NCI-H1105 treated with DMSO at 0.1 percent for 48 hours (cell line): ENCODE results near the gene RTEL1.

ENCODE experiments used
- DNase-seq: peaks from one replicate; lab custom pipeline; 2025; lab: John Stamatoyannopoulos, UW

RTEL1 gene

DNA sequence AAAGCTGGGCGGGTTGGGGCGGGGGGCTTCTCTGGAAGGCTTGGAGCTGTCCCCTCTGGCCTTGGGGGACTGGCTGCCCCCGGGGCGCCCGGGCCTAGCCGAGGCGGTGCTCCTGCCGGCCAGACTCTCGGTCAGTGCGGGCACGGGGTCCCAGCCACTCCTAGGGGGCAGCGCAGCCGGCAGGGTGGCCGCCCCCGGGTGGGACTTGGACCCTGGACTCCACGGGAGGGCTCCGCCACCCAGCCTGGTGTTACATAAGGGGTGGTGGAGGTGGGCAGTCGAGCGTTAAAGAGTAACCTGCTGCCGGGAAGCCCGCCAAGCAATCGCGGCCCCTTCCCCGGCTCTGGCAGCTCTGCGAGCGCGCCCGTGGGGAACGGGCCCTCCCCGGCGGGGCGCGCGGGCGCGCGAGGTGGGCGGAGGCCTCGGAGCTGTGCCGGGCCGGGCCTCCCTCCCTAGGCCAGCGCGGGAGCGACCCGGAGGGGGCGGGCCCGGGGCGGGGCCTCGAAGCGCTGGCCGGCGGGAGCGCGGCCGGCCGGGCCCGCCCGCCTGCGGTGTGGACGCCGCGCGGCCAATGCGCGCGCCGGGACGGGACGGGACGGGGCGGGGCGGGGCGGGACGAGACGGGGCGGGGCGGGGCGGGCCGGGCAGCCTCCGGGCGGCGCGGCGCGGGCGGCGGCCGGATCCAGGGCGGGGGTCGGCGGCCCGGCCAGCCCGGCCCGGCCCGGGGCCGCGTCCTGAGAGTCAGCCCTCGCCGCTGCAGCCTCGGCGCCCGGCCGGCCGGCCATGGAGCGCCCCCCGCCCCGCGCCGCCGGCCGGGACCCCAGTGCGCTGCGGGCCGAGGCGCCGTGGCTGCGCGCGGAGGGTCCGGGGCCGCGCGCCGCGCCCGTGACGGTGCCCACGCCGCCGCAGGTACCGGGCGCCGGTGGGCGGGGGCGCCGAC, 81.3 kb downstream of the RTEL1 start, which contains the start of gene SLC2A4RG:
SLC2A4RG (plus strand) TSS at position 647 of the 940 bp plus-strand sequence; CDS start at position 784, 137 bp downstream.
- DNase-seq, result peak; percentile 46

DNA sequence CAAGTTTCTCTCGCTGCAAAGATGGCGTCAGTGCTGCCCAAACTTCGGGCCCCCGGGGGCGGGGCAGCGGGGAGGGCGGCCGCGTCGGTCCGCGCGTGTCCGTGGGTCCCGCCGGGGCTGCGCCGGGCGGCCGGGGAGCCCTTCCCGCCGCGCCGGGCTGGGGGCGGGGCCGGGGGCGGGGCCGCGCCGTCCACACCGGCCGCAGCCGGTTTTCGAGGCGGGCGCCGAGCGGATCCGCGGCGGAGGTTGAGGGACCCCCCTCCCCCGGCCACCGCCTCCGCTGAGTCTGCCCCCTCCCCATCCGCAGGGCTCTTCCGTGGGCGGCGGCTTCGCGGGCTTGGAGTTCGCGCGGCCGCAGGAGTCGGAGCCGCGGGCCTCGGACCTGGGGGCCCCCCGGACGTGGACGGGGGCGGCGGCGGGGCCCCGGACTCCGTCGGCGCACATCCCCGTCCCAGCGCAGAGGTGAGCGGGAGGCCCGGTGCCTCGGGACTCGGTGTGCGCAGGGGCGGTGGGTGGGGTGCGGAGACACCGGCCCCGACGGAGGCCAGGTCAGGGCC, 82.0 kb downstream of the RTEL1 start:
- no peak for DNase-seq

DNA sequence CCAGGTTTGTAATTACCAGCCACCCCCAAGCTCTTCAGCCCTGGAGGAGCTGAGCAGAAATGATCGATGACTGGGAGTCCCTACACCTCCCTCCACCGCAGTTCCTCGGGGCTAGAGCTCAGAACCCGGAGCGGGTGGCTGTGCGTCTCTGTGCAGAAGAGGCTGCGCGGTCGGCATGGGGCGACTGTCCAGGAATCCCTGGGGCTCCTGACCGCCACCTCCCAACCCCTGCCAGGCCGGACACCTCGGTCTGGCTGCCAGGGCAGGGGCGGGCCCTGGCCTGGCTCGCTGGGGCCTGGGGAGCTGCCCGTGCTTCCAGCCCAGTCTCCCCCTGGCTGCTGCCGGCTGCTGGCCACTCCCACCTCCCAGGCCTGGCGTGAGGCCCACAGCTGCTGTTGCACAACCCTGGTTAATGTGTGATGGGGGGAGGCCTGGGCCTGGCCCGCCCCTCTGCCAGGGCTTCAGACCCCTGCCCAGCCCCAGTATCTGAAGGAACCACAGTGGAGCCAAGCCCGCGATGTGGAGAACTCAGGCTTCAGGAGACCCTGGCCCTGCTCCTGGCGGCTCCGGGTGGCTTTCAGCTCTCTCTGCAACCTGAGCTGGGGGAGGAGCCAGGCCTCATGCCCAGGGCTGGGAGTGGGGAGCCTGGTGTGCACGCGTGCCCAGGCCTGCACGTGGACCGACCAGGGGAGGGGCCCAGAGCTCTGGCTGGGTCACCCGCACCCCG, 82.7 kb downstream of the RTEL1 start:
- peak; percentile 69 for DNase-seq

DNA sequence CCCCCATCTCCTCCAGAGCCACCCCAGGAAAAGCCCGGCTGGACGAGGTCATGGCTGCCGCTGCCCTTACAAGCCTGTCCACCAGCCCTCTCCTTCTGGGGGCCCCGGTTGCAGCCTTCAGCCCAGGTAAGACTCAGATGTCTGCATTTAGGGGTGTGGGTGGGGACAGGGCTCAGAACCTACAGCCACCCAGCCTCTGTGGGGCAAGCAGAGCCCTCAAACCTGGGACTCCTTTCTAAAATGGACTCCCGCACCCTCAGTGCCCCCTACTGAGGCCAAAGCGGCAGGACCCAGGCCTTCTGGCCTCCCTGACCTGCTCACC, 83.2 kb downstream of the RTEL1 start:
- no peak for DNase-seq

DNA sequence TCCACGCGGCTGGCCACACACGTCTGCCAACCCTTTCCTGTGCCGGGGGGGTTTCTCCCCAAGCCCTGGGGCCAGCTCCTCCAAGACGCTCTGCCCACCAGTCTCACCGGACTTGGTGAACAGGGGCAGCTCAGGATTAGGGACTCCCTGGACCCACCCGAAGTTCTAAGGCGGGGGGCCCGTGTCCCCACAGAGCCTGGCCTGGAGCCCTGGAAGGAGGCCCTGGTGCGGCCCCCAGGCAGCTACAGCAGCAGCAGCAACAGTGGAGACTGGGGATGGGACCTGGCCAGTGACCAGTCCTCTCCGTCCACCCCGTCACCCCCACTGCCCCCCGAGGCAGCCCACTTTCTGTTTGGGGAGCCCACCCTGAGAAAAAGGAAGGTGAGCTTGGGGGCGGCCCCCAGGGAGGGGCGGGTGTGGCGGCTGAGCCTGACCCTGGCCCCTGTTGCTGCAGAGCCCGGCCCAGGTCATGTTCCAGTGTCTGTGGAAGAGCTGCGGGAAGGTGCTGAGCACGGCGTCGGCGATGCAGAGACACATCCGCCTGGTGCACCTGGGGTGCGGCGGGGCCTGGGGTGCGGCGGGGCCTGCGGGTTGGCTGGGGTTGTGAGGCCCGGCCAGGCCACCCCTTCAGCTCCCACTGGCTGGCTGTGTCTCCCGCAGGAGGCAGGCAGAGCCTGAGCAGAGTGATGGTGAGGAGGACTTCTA, 83.7 kb downstream of the RTEL1 start:
- DNase-seq, result no peak

DNA sequence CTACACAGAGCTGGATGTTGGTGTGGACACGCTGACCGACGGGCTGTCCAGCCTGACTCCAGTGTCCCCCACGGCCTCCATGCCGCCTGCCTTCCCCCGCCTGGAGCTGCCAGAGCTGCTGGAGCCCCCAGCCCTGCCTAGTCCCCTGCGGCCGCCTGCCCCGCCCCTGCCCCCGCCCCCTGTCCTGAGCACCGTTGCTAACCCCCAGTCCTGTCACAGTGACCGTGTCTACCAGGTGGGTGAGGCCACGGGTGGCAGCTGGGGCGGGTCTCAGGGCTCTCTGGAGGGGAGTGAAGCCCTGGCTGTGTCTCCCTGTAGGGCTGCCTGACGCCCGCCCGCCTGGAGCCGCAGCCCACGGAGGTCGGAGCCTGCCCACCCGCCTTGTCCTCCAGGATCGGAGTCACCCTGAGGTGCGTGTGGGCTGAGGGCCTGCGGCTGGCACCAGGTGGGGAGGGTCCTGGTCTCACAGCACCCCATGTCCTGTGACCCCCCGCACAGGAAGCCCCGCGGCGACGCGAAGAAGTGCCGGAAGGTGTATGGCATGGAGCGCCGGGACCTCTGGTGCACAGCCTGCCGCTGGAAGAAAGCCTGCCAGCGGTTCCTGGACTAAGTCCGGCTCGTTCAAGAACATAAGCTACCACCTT, 84.4 kb downstream of the RTEL1 start:
- DNase-seq, result no peak

DNA sequence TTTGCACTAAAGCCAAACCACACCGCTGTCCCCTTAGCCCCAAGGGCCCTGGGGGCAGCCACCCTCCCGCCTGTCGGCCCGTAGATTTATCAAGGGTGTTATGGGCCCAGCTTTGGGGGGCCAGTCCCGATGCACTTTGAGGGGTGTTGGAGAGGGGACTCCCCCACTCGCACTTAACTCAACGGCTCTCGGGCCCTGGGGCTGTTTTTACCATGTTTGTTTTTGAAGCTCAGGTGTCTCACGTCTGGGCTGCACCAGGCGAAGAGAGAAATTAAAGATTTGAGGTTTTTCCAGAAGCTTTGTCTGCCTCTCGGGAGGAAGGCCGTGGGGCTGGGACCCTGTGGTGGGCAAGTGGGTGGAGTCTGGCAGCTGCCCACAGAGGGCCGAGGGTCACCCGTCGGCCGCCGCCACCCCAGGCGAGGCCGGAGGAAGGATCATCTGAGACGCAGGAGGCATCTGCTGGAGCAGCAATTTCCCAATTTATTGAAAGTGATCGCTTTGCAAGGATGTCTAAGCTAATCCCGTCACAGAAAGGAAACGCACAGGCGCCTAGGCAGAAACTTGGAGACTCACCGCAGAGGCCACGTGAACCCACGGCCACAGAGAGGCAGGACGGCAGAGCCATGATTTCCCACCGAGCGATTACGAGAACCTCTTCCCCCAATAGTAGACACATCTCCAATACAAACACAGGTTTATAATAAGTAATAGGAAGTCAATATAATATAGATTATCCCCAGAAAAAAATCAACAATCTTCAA, 85.3 kb downstream of the RTEL1 start:
- no peak for DNase-seq

DNA sequence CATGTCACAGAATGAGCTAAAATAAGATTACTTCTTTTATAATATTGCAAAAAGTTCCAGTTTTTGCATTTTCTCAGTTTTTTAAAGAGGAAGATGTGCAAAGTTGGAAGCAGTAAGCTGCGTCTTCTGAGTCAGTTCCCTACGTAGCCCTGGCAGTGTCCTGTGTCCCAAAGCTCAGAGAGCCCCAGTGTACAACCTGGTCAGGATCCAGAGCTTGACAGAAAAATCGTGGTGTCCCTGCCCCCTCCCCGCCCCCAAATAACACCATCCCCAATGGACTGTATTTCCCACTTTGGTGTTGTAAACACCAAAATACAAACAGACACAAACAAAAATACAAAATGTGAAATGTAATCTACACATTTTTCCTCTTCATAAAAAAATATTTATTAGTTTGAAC, 86.0 kb downstream of the RTEL1 start:
- DNase-seq, result no peak

DNA sequence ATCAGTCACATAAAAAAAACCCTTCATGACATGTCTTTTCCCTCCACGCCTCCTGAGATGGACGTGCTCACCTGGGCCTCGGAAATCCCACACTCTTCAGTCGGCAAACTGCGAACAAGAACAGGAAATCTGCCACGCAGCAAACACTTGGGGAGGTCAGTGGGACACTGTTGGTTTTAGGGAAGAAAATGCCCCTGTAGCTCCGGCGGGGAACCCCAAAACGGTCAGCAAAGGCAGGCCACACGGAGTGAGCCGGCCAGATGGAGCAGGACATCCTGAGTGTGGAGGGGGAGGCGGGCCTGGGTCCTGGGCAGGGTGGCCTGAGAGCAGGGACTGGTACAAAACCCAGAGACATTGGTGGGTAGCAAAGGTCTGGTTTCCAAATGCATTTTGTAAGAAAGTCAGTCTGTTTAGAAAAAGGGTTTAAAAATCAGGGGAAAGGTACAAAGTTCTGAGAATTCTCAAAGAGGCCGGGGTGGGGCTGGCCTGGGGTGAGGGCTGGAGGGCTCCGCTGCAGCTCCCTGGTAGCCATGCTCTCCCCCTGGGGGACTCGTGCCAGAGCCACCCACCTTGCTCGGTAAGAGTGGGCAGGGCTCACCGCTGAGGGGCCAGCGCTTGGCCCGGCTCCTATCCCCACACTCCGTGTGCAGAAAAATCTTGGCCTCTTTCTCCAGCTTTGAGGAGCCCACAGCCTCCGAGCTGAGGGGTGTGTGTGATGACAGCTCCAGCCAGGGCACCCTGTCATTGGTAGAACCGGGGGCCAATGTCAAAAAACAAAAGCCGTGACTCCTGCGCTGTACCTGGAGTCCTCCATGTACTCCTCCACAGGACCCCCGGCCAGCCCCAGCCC, 86.7 kb downstream of the RTEL1 start:
- DNase-seq, result no peak

DNA sequence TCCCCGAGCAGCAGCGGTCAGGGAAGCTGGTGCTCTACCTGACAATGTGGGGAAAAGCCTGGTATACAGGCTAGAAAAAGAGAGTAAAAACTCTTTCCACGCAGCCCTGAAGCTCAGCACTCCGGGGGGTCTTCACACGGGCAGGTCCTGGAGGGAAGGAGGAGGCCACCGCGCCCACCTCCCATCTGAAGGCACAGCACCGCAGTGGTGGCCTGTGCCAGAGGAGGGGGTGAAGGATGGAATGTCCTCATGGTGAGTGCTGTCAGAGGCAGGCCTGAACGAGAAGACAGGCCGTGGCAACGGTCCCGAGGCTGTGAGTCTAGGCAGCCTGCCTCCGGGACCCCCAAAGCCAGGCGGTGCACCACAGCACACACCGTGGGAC, 87.3 kb downstream of the RTEL1 start:
- no peak for DNase-seq
